ENCODE results near the gene ACTRT2.

The ACTRT2 gene

GRCh38 chr1:3063379-3064295 is 42.4 kb downstream of the ACTRT2 start:
- Histone ChIP-seq H3K27ac (ENCODE audit: insufficient read depth, low read length, poor library complexity, severe bottlenecking) (no peak overlapping the region), H3K27me3 (replicated peaks; ENCODE audit: control insufficient read depth, insufficient read depth, low read length, poor library complexity, severe bottlenecking) (peaks cover 16% of the 10 kb centered on the region), H3K4me1 (ENCODE audit: control insufficient read depth, insufficient read depth, low read length, poor library complexity, severe bottlenecking) (peaks cover 6% of the 10 kb centered on the region), H3K4me3 (ENCODE audit: insufficient read depth, low read depth, low read length, poor library complexity, severe bottlenecking) (no peak overlapping the region), H3K9me3 (ENCODE audit: control insufficient read depth, low read length) (no peaks in the 10 kb centered on the region), H3K36me3 (ENCODE audit: control insufficient read depth, insufficient read depth, low read length) (no peaks in the 10 kb centered on the region)
- no peak for DNase-seq

GRCh38 chr1:3064296-3064850 is 43.1 kb downstream of the ACTRT2 start:
- no peak overlapping the region for H3K27ac ChIP-seq (ENCODE audit: insufficient read depth, low read length, poor library complexity, severe bottlenecking)
- DNase-seq = no peak
- H3K9me3 ChIP-seq (ENCODE audit: control insufficient read depth, low read length) = no peaks in the 10 kb centered on the region
- no peak overlapping the region for H3K4me3 ChIP-seq (ENCODE audit: insufficient read depth, low read depth, low read length, poor library complexity, severe bottlenecking)
- peaks cover 7% of the 10 kb centered on the region for H3K4me1 ChIP-seq (ENCODE audit: control insufficient read depth, insufficient read depth, low read length, poor library complexity, severe bottlenecking)
- peaks cover 20% of the 10 kb centered on the region for H3K27me3 ChIP-seq (replicated peaks; ENCODE audit: control insufficient read depth, insufficient read depth, low read length, poor library complexity, severe bottlenecking)
- no peaks in the 10 kb centered on the region for H3K36me3 ChIP-seq (ENCODE audit: control insufficient read depth, insufficient read depth, low read length)

- Histone ChIP-seq H3K4me3 (ENCODE audit: insufficient read depth, low read depth, low read length, poor library complexity, severe bottlenecking) (no peak overlapping the region), H3K36me3 (ENCODE audit: control insufficient read depth, insufficient read depth, low read length) (no peaks in the 10 kb centered on the region), H3K27ac (ENCODE audit: insufficient read depth, low read length, poor library complexity, severe bottlenecking) (no peak overlapping the region), H3K9me3 (ENCODE audit: control insufficient read depth, low read length) (no peaks in the 10 kb centered on the region), H3K4me1 (ENCODE audit: control insufficient read depth, insufficient read depth, low read length, poor library complexity, severe bottlenecking) (peaks cover 7% of the 10 kb centered on the region), H3K27me3 (replicated peaks; ENCODE audit: control insufficient read depth, insufficient read depth, low read length, poor library complexity, severe bottlenecking) (peaks cover 20% of the 10 kb centered on the region)
- no peak for DNase-seq
Observed at GRCh38 chr1:3064901-3065300, 43.6 kb downstream of the ACTRT2 start.

DNA sequence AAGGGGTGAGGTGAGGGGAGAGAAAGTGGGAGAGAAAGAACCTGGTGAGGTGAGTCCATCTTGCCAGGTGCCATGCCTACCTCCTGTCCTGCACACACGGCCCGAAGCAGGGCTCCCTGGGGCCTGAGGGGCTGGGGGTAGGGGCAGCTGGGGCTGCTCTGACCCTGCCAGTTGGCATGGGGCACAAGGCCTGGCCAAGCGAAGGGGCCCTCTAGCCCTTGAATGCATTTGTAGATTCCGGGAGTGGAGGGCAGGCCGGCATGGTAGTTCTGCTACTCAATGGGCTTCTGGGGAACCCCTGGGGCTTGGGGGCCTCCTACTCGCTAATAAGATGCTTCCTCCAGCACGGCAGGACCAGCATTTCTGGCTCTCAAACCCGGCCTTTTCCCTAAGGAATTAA is 44.1 kb downstream of the ACTRT2 start:
- Histone ChIP-seq H3K4me3 (ENCODE audit: insufficient read depth, low read depth, low read length, poor library complexity, severe bottlenecking) (no peak overlapping the region), H3K27ac (ENCODE audit: insufficient read depth, low read length, poor library complexity, severe bottlenecking) (no peak overlapping the region), H3K27me3 (replicated peaks; ENCODE audit: control insufficient read depth, insufficient read depth, low read length, poor library complexity, severe bottlenecking) (peaks cover 20% of the 10 kb centered on the region), H3K9me3 (ENCODE audit: control insufficient read depth, low read length) (no peaks in the 10 kb centered on the region), H3K4me1 (ENCODE audit: control insufficient read depth, insufficient read depth, low read length, poor library complexity, severe bottlenecking) (peaks cover 7% of the 10 kb centered on the region), H3K36me3 (ENCODE audit: control insufficient read depth, insufficient read depth, low read length) (no peaks in the 10 kb centered on the region)
- no peak for DNase-seq

GRCh38 chr1:3065797-3066196 is 44.5 kb downstream of the ACTRT2 start:
- H3K9me3 ChIP-seq (ENCODE audit: control insufficient read depth, low read length) = no peaks in the 10 kb centered on the region
- no peaks in the 10 kb centered on the region for H3K36me3 ChIP-seq (ENCODE audit: control insufficient read depth, insufficient read depth, low read length)
- H3K4me1 ChIP-seq (ENCODE audit: control insufficient read depth, insufficient read depth, low read length, poor library complexity, severe bottlenecking) = peaks cover 7% of the 10 kb centered on the region
- peaks cover 24% of the 10 kb centered on the region for H3K27me3 ChIP-seq (replicated peaks; ENCODE audit: control insufficient read depth, insufficient read depth, low read length, poor library complexity, severe bottlenecking)
- no peak overlapping the region for H3K27ac ChIP-seq (ENCODE audit: insufficient read depth, low read length, poor library complexity, severe bottlenecking)
- no peak overlapping the region for H3K4me3 ChIP-seq (ENCODE audit: insufficient read depth, low read depth, low read length, poor library complexity, severe bottlenecking)
- no peak for DNase-seq

DNA sequence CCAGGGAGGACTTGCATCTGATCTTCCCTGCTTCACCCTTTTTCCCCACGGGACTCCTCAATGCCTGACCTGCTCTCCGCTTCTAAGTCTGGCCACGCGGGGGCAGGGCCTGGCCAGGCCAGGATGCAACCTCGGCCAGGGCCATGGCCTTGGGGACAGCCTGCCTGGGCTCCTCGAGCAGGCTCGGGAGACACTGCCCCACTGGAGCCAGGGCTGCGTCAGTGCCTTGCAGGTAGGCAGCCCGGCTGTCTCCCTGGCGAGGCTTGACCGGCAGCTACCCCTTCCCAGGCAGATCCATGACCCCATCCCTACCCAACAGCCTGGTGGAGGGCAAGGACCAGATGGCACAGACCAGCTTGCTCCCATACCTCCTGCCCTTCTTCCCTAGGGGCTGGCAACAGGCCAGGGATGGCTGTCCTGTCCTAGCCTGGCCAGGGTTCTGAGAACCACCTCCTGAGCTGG is 45.0 kb downstream of the ACTRT2 start:
- no peak overlapping the region for H3K27ac ChIP-seq (ENCODE audit: insufficient read depth, low read length, poor library complexity, severe bottlenecking)
- H3K9me3 ChIP-seq (ENCODE audit: control insufficient read depth, low read length) = no peaks in the 10 kb centered on the region
- peaks cover 26% of the 10 kb centered on the region for H3K27me3 ChIP-seq (replicated peaks; ENCODE audit: control insufficient read depth, insufficient read depth, low read length, poor library complexity, severe bottlenecking)
- peaks cover 11% of the 10 kb centered on the region for H3K4me1 ChIP-seq (ENCODE audit: control insufficient read depth, insufficient read depth, low read length, poor library complexity, severe bottlenecking)
- H3K36me3 ChIP-seq (ENCODE audit: control insufficient read depth, insufficient read depth, low read length) = no peaks in the 10 kb centered on the region
- no peak overlapping the region for H3K4me3 ChIP-seq (ENCODE audit: insufficient read depth, low read depth, low read length, poor library complexity, severe bottlenecking)
- no peak for DNase-seq

DNA sequence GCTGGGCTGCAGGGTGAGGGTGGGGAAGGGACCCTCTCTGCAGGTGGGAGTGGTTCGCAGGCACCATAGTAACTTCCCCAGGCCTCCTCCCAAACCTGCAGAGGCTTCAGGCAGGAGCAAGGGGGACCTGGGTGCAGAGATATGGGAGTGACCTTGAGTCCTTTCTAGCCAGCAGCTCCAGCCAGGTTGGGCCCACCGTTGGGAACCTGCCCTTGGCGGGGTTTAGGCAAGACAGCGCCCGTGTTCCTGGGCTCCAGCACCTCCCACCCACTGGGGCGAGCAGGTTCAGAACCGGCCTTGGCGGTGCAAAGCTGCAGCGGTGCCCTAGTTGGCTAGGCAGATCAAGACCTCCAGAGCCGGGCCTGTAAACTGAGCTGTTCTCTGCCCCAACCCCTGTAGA is 45.6 kb downstream of the ACTRT2 start:
- H3K27me3 ChIP-seq (replicated peaks; ENCODE audit: control insufficient read depth, insufficient read depth, low read length, poor library complexity, severe bottlenecking) = peaks cover 26% of the 10 kb centered on the region
- no peak for DNase-seq
- H3K9me3 ChIP-seq (ENCODE audit: control insufficient read depth, low read length) = no peaks in the 10 kb centered on the region
- no peak overlapping the region for H3K27ac ChIP-seq (ENCODE audit: insufficient read depth, low read length, poor library complexity, severe bottlenecking)
- H3K36me3 ChIP-seq (ENCODE audit: control insufficient read depth, insufficient read depth, low read length) = no peaks in the 10 kb centered on the region
- H3K4me1 ChIP-seq (ENCODE audit: control insufficient read depth, insufficient read depth, low read length, poor library complexity, severe bottlenecking) = peaks cover 11% of the 10 kb centered on the region
- no peak overlapping the region for H3K4me3 ChIP-seq (ENCODE audit: insufficient read depth, low read depth, low read length, poor library complexity, severe bottlenecking)

GRCh38 chr1:3067301-3067670 is 46.0 kb downstream of the ACTRT2 start:
- Histone ChIP-seq H3K4me3 (ENCODE audit: insufficient read depth, low read depth, low read length, poor library complexity, severe bottlenecking) (no peak overlapping the region), H3K9me3 (ENCODE audit: control insufficient read depth, low read length) (no peaks in the 10 kb centered on the region), H3K36me3 (ENCODE audit: control insufficient read depth, insufficient read depth, low read length) (no peaks in the 10 kb centered on the region), H3K27me3 (replicated peaks; ENCODE audit: control insufficient read depth, insufficient read depth, low read length, poor library complexity, severe bottlenecking) (peaks cover 31% of the 10 kb centered on the region), H3K27ac (ENCODE audit: insufficient read depth, low read length, poor library complexity, severe bottlenecking) (no peak overlapping the region), H3K4me1 (ENCODE audit: control insufficient read depth, insufficient read depth, low read length, poor library complexity, severe bottlenecking) (peaks cover 11% of the 10 kb centered on the region)
- no peak for DNase-seq

- Histone ChIP-seq H3K36me3 (ENCODE audit: control insufficient read depth, insufficient read depth, low read length) (no peaks in the 10 kb centered on the region), H3K27ac (ENCODE audit: insufficient read depth, low read length, poor library complexity, severe bottlenecking) (no peak overlapping the region), H3K4me3 (ENCODE audit: insufficient read depth, low read depth, low read length, poor library complexity, severe bottlenecking) (no peak overlapping the region), H3K4me1 (ENCODE audit: control insufficient read depth, insufficient read depth, low read length, poor library complexity, severe bottlenecking) (peaks cover 11% of the 10 kb centered on the region), H3K9me3 (ENCODE audit: control insufficient read depth, low read length) (no peaks in the 10 kb centered on the region), H3K27me3 (replicated peaks; ENCODE audit: control insufficient read depth, insufficient read depth, low read length, poor library complexity, severe bottlenecking) (peaks cover 37% of the 10 kb centered on the region)
- DNase-seq = no peak
Observed at GRCh38 chr1:3067671-3068563, 46.6 kb downstream of the ACTRT2 start.
